HepG2 (cell line): ENCODE data around the gene NPY. TPM values are rescaled to one million over a fixed set of nuclear protein-coding genes. Genes with fewer than 3 reads are reported as not detected.

ENCODE experiments used
- ATAC-seq: fragments of 200-7000 bp; cut with Tn5 transposase; 3 replicates; pipeline ENCODE4 v1.9.1; 2020; ENCODE audit warnings: mild to moderate bottlenecking, moderate library complexity
- BruUV-seq: library from RNA; stranded (reverse); fragments of 400-500 nt; replicated peaks from 2 replicates; lab custom pipeline; 2021; lab: Mats Ljungman, UMichigan
- CTCF ChIA-PET: fragments of 300-600 bp; formaldehyde crosslinking; extraction: SDS; loops from one replicate; lab custom pipeline; 2021; ENCODE audit warnings: low total read pairs, inconsistent platforms, low intra/inter-chr PET ratio; lab: Yijun Ruan, JAX
- POLR2A ChIA-PET: fragments of 350-600 bp; sonication (Branson Sonifier 250); formaldehyde crosslinking; loops from one replicate; lab custom pipeline; 2020; ENCODE audit warnings: antibody characterized with exemption, inconsistent platforms; lab: Yijun Ruan, JAX
- DNase-seq: peaks from one replicate; pipeline ENCODE4 v3.0.0-alpha.2; 2015; ENCODE audit warnings: low spot score
- FAIRE-seq: peaks from 3 replicates; lab custom pipeline; 2011; peaks lifted over from hg19 to GRCh38; lab: Jason Lieb, UNC
- H2AFZ ChIP-seq: one replicate; pipeline ENCODE4 v1.6.1; 2011; ENCODE audit warnings: low read length, inconsistent platforms
- H3K27ac ChIP-seq: fragments of 300-600 bp; 3 replicates; pipeline ENCODE4 v1.8.0; 2011; ENCODE audit warnings: mixed run types, mild to moderate bottlenecking, mixed read lengths, low read length, inconsistent platforms; ENCODE audit not compliant: insufficient read depth; ENCODE audit errors: extremely low read length
- H3K27me3 ChIP-seq, 2 experiments: fragments of 200-600 bp in 1 of 2; 2 replicates in 1 of 2; 3 replicates in 1 of 2; pipeline versions ENCODE4 v1.6.0 to v1.8.0; 2011; ENCODE audit warnings: low read length in 2 of 2, mild to moderate bottlenecking in 2 of 2, moderate library complexity in 2 of 2, inconsistent platforms in 1 of 2; ENCODE audit not compliant: insufficient read depth in 2 of 2, control insufficient read depth in 1 of 2
- H3K36me3 ChIP-seq, 2 experiments: fragments of 200-600 bp in 1 of 2; replicated peaks in 1 of 2; 2 replicates in 1 of 2; 3 replicates in 1 of 2; pipeline versions ENCODE4 v1.5.1 to v1.8.0; 2011; ENCODE audit warnings: low read length in 2 of 2, inconsistent platforms in 1 of 2; ENCODE audit not compliant: insufficient read depth in 2 of 2, control insufficient read depth in 1 of 2
- H3K4me1 ChIP-seq: 2 replicates; pipeline ENCODE4 v1.5.1; 2012; ENCODE audit warnings: low read length, inconsistent platforms; ENCODE audit not compliant: insufficient read depth
- H3K4me2 ChIP-seq: 2 replicates; pipeline ENCODE4 v1.6.0; 2011; ENCODE audit warnings: low read depth, low read length, inconsistent platforms
- H3K4me3 ChIP-seq, 3 experiments: fragments of 200-600 bp in 1 of 3; sonication (generic), shearing (Covaris generic) in 1 of 3; replicated peaks in 1 of 3; 2 replicates each; pipeline ENCODE4 v1.5.1; 2011 to 2016; ENCODE audit warnings: low read length in 3 of 3, inconsistent platforms in 2 of 3, low read depth in 2 of 3, mild to moderate bottlenecking in 2 of 3, control low read depth in 1 of 3, mixed read lengths in 1 of 3; ENCODE audit not compliant: insufficient read depth in 1 of 3
- H3K79me2 ChIP-seq: one replicate; pipeline ENCODE4 v1.6.1; 2011; ENCODE audit warnings: low read length, inconsistent platforms; ENCODE audit not compliant: insufficient read depth
- H3K9ac ChIP-seq: 2 replicates; pipeline ENCODE4 v1.6.0; 2011; ENCODE audit warnings: mild to moderate bottlenecking, low read depth, low read length, inconsistent platforms; ENCODE audit not compliant: insufficient read depth
- H3K9me3 ChIP-seq: 2 replicates; pipeline ENCODE4 v1.5.1; 2012; ENCODE audit warnings: mild to moderate bottlenecking, low read length
- H4K20me1 ChIP-seq: 2 replicates; pipeline ENCODE4 v1.6.0; 2011; ENCODE audit warnings: inconsistent platforms, mild to moderate bottlenecking, low read length, moderate library complexity; ENCODE audit not compliant: insufficient read depth
- AHR ChIP-seq: IDR thresholded peaks from 2 replicates; pipeline ENCODE4 v1.6.1; 2018; ENCODE audit warnings: missing genetic modification reagents, missing compliant biosample characterization
- ATF1 ChIP-seq: IDR thresholded peaks from 2 replicates; pipeline ENCODE4 v1.6.1; 2016; ENCODE audit warnings: mild to moderate bottlenecking, control low read depth
- ELF3 ChIP-seq: IDR thresholded peaks from 2 replicates; pipeline ENCODE4 v1.6.1; 2016; ENCODE audit warnings: missing genetic modification reagents, missing compliant biosample characterization
- MTA1 ChIP-seq: sonication (generic); formaldehyde crosslinking; IDR thresholded peaks from 2 replicates; pipeline ENCODE4 v1.4.0; 2020; ENCODE audit warnings: missing genetic modification reagents, mild to moderate bottlenecking, borderline replicate concordance
- PAX8 ChIP-seq: sonication (generic); formaldehyde crosslinking; IDR thresholded peaks from 2 replicates; pipeline ENCODE4 v1.8.0; 2022; ENCODE audit warnings: mild to moderate bottlenecking, missing genetic modification reagents, borderline replicate concordance
- RAD21 ChIP-seq: fragments of 450-650 bp; formaldehyde crosslinking; IDR thresholded peaks from 2 replicates; pipeline ENCODE4 v1.5.0; 2020; ENCODE audit warnings: mild to moderate bottlenecking
- TBX3 ChIP-seq: fragments of 450-650 bp; IDR thresholded peaks from 2 replicates; pipeline ENCODE4 v1.6.1; 2017; ENCODE audit warnings: antibody characterized with exemption, mild to moderate bottlenecking, inconsistent platforms, borderline replicate concordance
- ZFP36 ChIP-seq: fragments of 150-350 bp; IDR thresholded peaks from 2 replicates; pipeline ENCODE4 v1.6.1; 2018; ENCODE audit warnings: borderline replicate concordance, low read length, low read depth; ENCODE audit not compliant: partially characterized antibody
- ZNF136 ChIP-seq: sonication (generic); formaldehyde crosslinking; IDR thresholded peaks from 2 replicates; pipeline ENCODE4 v1.8.1; 2022; ENCODE audit warnings: low read depth, mild to moderate bottlenecking, moderate library complexity, missing genetic modification reagents
- ZNF207 ChIP-seq: fragments of 450-650 bp; IDR thresholded peaks from 2 replicates; pipeline ENCODE4 v1.6.1; 2016; ENCODE audit warnings: antibody characterized with exemption, borderline replicate concordance
- ZNF235 ChIP-seq: sonication (generic); formaldehyde crosslinking; IDR thresholded peaks from 2 replicates; pipeline ENCODE4 v1.8.1; 2023; ENCODE audit warnings: mild to moderate bottlenecking, missing genetic modification reagents, borderline replicate concordance
- ZNF619 ChIP-seq: sonication (generic); formaldehyde crosslinking; IDR thresholded peaks from 2 replicates; pipeline ENCODE4 v1.4.0; 2020; ENCODE audit warnings: mild to moderate bottlenecking, missing genetic modification reagents
- ZNF703 ChIP-seq: sonication (generic); formaldehyde crosslinking; IDR thresholded peaks from 2 replicates; pipeline ENCODE4 v1.5.1; 2020; ENCODE audit warnings: missing genetic modification reagents, mild to moderate bottlenecking, moderate library complexity, borderline replicate concordance
- WGBS: methylation state at CpG from one replicate; pipeline ENCODE4 v1.1.6; 2017; ENCODE audit warnings: low lambda C conversion rate; 5-methylcytosine and 5-hydroxymethylcytosine counted together
- in situ Hi-C: cut with HindIII; loops from 2 replicates; pipeline ENCODE4 v1.10.0; 2017; ENCODE audit warnings: low pct_unique_long_range_greater_than_20kb; ENCODE audit not compliant: extremely low pct_ligation_motif_present
- intact Hi-C: fragments of 100-400 bp; cut with micrococcal nuclease; formaldehyde crosslinking; loops from one replicate; pipeline ENCODE4 v1.10.0; 2022; ENCODE audit not compliant: unreplicated experiment
- polyA plus RNA-seq, 8 experiments: library from polyadenylated mRNA; depleted of rRNA in 3 of 8; stranded (reverse) in 7 of 8; unstranded in 1 of 8; fragments of >200 nt; fragmentation: Illumina TruSeq in 4 of 8; extraction: Trizol in 4 of 8; gene quantifications; 2 replicates each; pipeline versions ENCODE4 v1.2.1 to v1.2.3, GENCODE V29; 2011 to 2016; ENCODE audit warnings: low read depth in 4 of 8, missing spikeins in 1 of 8, mixed read lengths in 1 of 8; ENCODE audit not compliant: insufficient read depth in 1 of 8
- total RNA-seq, 5 experiments: library from RNA; depleted of rRNA; stranded (reverse); fragments of >200 nt; fragmentation: Illumina TruSeq; extraction: Trizol; gene quantifications; 2 replicates each; pipeline ENCODE4 v1.2.3, GENCODE V29; 2016; ENCODE audit warnings: low read depth in 1 of 5
- TF ChIP-seq, protein P1 (sequence below): sonication (generic); formaldehyde crosslinking; conservative IDR thresholded peaks from 2 replicates; pipeline ENCODE4 v1.8.1; 2023; ENCODE audit warnings: missing genetic modification reagents
- TF ChIP-seq, protein P2 (sequence below): sonication (generic); formaldehyde crosslinking; IDR thresholded peaks from 2 replicates; pipeline ENCODE4 v1.5.0; 2020; ENCODE audit warnings: missing genetic modification reagents, mild to moderate bottlenecking, borderline replicate concordance
- TF ChIP-seq, protein P3 (sequence below): sonication (generic); formaldehyde crosslinking; IDR thresholded peaks from 2 replicates; pipeline ENCODE4 v1.5.1; 2020; ENCODE audit warnings: missing genetic modification reagents, mild to moderate bottlenecking, borderline replicate concordance
- TF ChIP-seq, protein P4 (sequence below): sonication (generic); formaldehyde crosslinking; IDR thresholded peaks from 2 replicates; pipeline ENCODE4 v1.5.1; 2020; ENCODE audit warnings: missing genetic modification reagents, mild to moderate bottlenecking, borderline replicate concordance
- TF ChIP-seq, protein P5 (sequence below): sonication (generic); formaldehyde crosslinking; IDR thresholded peaks from 2 replicates; pipeline ENCODE4 v1.8.0; 2022; ENCODE audit warnings: mild to moderate bottlenecking, missing genetic modification reagents

NPY gene
- total and polyA plus RNA-seq, 2 of the 13 experiments (the other 11 are each of a cell fraction or from before 2014, with no cell fraction given) = not detected

DNA sequence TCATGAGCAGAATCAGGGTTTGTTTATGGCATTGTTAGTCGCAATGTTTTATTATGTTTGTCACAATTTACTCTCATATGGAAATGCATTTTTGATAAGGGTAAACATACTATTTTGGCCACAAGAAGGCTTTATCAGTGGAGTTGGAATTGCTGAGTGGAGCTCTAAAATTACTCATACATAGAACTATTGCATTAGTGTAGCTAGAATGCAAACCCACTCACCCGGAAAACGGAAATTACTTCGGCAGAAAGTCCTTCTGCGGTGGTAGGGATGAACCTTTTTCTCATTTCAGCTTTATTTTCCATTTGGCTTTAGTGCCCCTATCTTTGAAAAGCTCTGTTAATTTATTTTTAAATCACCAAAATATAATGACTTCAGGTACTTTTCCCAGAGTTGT is 42.8 kb upstream of the NPY start:
- Histone ChIP-seq H3K27me3 (no peaks in the 10 kb centered on the region), H4K20me1 (no peaks in the 10 kb centered on the region), H3K9me3 (no peaks in the 10 kb centered on the region), H3K4me1 (no peaks in the 10 kb centered on the region), H3K36me3 (no peaks in the 10 kb centered on the region), H2AFZ (no peak overlapping the region), H3K27ac (no peak overlapping the region), H3K79me2 (no peaks in the 10 kb centered on the region), H3K4me3 (no peak overlapping the region), H3K4me2 (no peak overlapping the region), H3K9ac (no peak overlapping the region)
- POLR2A ChIA-PET = no interaction called here
- intact Hi-C loops (no loop called here), in situ Hi-C loops (no loop called here)
- FAIRE-seq (no peak), DNase-seq (no peak), ATAC-seq (no peak)
- no TSS peak for BruUV-seq
- 4% methylated on average over 5 of the region's 5 CpGs for WGBS
- CTCF ChIA-PET = no interaction called here
- TF ChIP-seq PAX8 (CRISPR knock-in tag) (no peak), MTA1 (no peak), ZNF619 (CRISPR knock-in tag) (no peak), ZNF207 (no peak), ZNF136 (CRISPR knock-in tag) (no peak), RAD21 (CRISPR knock-in tag) (no peak), ZNF703 (CRISPR knock-in tag) (no peak), ZNF235 (CRISPR knock-in tag) (no peak), TBX3 (no peak), AHR (CRISPR knock-in tag) (no peak), ATF1 (no peak), ELF3 (no peak), ZFP36 (no peak)
- TF ChIP-seq, protein P1, sequence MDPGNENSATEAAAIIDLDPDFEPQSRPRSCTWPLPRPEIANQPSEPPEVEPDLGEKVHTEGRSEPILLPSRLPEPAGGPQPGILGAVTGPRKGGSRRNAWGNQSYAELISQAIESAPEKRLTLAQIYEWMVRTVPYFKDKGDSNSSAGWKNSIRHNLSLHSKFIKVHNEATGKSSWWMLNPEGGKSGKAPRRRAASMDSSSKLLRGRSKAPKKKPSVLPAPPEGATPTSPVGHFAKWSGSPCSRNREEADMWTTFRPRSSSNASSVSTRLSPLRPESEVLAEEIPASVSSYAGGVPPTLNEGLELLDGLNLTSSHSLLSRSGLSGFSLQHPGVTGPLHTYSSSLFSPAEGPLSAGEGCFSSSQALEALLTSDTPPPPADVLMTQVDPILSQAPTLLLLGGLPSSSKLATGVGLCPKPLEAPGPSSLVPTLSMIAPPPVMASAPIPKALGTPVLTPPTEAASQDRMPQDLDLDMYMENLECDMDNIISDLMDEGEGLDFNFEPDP (CRISPR knock-in tag) = no peak
- TF ChIP-seq, protein P2, sequence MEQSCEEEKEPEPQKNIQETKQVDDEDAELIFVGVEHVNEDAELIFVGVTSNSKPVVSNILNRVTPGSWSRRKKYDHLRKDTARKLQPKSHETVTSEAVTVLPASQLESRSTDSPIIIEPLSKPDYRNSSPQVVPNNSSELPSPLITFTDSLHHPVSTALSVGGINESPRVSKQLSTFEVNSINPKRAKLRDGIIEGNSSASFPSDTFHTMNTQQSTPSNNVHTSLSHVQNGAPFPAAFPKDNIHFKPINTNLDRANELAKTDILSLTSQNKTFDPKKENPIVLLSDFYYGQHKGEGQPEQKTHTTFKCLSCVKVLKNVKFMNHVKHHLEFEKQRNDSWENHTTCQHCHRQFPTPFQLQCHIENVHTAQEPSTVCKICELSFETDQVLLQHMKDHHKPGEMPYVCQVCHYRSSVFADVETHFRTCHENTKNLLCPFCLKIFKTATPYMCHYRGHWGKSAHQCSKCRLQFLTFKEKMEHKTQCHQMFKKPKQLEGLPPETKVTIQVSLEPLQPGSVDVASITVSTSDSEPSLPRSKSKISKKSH (CRISPR knock-in tag) = no peak
- TF ChIP-seq, protein P3, sequence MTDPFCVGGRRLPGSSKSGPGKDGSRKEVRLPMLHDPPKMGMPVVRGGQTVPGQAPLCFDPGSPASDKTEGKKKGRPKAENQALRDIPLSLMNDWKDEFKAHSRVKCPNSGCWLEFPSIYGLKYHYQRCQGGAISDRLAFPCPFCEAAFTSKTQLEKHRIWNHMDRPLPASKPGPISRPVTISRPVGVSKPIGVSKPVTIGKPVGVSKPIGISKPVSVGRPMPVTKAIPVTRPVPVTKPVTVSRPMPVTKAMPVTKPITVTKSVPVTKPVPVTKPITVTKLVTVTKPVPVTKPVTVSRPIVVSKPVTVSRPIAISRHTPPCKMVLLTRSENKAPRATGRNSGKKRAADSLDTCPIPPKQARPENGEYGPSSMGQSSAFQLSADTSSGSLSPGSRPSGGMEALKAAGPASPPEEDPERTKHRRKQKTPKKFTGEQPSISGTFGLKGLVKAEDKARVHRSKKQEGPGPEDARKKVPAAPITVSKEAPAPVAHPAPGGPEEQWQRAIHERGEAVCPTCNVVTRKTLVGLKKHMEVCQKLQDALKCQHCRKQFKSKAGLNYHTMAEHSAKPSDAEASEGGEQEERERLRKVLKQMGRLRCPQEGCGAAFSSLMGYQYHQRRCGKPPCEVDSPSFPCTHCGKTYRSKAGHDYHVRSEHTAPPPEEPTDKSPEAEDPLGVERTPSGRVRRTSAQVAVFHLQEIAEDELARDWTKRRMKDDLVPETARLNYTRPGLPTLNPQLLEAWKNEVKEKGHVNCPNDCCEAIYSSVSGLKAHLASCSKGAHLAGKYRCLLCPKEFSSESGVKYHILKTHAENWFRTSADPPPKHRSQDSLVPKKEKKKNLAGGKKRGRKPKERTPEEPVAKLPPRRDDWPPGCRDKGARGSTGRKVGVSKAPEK (CRISPR knock-in tag) = no peak
- TF ChIP-seq, protein P4, sequence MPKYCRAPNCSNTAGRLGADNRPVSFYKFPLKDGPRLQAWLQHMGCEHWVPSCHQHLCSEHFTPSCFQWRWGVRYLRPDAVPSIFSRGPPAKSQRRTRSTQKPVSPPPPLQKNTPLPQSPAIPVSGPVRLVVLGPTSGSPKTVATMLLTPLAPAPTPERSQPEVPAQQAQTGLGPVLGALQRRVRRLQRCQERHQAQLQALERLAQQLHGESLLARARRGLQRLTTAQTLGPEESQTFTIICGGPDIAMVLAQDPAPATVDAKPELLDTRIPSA (CRISPR knock-in tag) = no peak
- TF ChIP-seq, protein P5, sequence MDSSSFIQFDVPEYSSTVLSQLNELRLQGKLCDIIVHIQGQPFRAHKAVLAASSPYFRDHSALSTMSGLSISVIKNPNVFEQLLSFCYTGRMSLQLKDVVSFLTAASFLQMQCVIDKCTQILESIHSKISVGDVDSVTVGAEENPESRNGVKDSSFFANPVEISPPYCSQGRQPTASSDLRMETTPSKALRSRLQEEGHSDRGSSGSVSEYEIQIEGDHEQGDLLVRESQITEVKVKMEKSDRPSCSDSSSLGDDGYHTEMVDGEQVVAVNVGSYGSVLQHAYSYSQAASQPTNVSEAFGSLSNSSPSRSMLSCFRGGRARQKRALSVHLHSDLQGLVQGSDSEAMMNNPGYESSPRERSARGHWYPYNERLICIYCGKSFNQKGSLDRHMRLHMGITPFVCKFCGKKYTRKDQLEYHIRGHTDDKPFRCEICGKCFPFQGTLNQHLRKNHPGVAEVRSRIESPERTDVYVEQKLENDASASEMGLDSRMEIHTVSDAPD (CRISPR knock-in tag) = no peak
